Measurements from ENCODE around the gene TMEM163.

TMEM163 gene

DNA sequence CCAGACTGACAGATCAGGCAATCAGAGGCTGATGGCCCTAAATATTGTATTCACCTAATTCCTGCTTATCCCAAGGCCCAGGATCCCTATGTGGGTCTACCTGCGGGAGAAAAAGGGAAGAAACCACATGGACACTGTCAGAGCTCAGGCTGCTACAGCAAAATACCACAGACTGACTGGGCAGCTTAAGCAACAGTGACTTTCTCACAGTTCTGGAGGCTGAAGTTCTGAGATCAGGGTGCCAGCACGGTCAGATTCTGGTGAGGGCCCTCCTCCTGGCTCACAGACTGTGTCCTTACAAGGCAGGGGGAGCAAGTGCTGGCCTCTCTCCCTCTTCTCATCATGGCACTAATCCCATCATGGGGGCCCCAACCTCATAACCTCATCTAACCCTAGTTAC, 181.7 kb downstream of the TMEM163 start:
- TF ChIP-seq, protein P1, sequence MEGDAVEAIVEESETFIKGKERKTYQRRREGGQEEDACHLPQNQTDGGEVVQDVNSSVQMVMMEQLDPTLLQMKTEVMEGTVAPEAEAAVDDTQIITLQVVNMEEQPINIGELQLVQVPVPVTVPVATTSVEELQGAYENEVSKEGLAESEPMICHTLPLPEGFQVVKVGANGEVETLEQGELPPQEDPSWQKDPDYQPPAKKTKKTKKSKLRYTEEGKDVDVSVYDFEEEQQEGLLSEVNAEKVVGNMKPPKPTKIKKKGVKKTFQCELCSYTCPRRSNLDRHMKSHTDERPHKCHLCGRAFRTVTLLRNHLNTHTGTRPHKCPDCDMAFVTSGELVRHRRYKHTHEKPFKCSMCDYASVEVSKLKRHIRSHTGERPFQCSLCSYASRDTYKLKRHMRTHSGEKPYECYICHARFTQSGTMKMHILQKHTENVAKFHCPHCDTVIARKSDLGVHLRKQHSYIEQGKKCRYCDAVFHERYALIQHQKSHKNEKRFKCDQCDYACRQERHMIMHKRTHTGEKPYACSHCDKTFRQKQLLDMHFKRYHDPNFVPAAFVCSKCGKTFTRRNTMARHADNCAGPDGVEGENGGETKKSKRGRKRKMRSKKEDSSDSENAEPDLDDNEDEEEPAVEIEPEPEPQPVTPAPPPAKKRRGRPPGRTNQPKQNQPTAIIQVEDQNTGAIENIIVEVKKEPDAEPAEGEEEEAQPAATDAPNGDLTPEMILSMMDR (IDR thresholded peaks at IDR 0.05; ENCODE audit: low read depth, low read length): no peak
- DNase-seq (ENCODE audit: low read depth in 2 of 2): no peak
- H3K4me3 ChIP-seq (replicated peaks in 1 of 2; ENCODE audit: low read depth in 2 of 2, low read length in 2 of 2): no peak overlapping the region

DNA sequence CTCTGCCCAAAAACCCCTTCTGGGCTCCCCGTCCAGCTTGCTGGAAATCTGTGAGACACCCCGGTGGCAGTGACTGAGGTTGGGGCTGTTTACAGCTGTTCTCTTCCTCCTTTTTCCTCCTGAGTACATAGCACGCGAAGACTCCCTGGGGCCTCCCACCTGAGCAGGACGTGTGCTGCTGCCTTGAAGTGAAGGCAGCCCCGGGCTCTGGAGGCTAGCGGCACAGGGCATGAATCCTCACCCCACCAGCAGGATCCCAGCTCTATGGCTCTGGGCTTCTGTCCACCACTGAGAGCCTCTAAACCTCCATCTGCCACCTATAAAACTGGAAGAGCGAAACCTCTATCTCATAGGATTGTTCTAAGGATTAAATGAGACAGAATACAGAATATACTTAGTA, 182.5 kb downstream of the TMEM163 start:
- DNase-seq (ENCODE audit: low read depth in 2 of 2): no peak
- TF ChIP-seq, protein P1 (IDR thresholded peaks at IDR 0.05; ENCODE audit: low read depth, low read length): no peak
- no peak overlapping the region for H3K4me3 ChIP-seq (replicated peaks in 1 of 2; ENCODE audit: low read depth in 2 of 2, low read length in 2 of 2)

DNA sequence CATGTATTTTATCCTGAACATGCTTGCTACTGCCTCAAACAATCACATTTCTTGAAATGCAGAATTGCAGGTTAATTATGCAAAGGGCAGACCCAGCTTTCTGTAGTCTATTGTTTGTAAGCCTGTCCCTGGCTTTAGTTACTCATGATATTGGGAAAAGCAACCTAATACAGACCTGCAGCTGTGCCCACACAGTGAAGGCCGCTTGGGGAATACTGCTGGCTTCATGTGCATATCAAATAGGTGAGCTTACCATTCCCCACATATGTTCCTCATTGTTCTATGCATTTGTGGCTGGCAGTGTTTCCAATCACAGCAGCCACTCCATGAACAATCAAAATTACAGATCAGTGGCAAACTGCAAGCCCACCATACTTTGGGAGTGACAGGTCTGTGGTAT, 186.3 kb downstream of the TMEM163 start:
- no peak overlapping the region for H3K4me3 ChIP-seq (replicated peaks in 1 of 2; ENCODE audit: low read depth in 2 of 2, low read length in 2 of 2)
- TF ChIP-seq, protein P1 (IDR thresholded peaks at IDR 0.05; ENCODE audit: low read depth, low read length): no peak
- no peak for DNase-seq (ENCODE audit: low read depth in 2 of 2)

DNA sequence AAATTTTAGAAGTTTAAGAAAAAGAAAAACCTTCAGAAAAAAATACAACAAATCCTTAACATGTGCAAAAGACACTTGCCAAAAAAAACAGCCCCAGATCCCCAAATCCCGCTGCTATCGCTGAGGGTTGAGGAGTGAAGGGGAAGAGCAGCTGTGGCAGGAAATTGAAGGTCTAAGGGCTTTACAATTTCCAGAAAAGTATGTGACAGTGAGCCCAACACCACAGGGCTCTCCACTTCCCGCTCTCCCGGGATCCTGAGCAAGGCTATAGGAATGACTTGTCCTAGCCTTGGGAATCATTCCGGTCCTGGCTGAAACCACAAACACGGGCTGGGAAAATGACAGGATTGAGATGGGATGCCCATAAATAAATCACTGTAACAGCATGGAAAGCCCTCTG, 191.4 kb downstream of the TMEM163 start:
- TF ChIP-seq, protein P1 (IDR thresholded peaks at IDR 0.05; ENCODE audit: low read depth, low read length): no peak
- H3K4me3 ChIP-seq (replicated peaks in 1 of 2; ENCODE audit: low read depth in 2 of 2, low read length in 2 of 2): no peak overlapping the region
- DNase-seq (ENCODE audit: low read depth in 2 of 2): no peak

DNA sequence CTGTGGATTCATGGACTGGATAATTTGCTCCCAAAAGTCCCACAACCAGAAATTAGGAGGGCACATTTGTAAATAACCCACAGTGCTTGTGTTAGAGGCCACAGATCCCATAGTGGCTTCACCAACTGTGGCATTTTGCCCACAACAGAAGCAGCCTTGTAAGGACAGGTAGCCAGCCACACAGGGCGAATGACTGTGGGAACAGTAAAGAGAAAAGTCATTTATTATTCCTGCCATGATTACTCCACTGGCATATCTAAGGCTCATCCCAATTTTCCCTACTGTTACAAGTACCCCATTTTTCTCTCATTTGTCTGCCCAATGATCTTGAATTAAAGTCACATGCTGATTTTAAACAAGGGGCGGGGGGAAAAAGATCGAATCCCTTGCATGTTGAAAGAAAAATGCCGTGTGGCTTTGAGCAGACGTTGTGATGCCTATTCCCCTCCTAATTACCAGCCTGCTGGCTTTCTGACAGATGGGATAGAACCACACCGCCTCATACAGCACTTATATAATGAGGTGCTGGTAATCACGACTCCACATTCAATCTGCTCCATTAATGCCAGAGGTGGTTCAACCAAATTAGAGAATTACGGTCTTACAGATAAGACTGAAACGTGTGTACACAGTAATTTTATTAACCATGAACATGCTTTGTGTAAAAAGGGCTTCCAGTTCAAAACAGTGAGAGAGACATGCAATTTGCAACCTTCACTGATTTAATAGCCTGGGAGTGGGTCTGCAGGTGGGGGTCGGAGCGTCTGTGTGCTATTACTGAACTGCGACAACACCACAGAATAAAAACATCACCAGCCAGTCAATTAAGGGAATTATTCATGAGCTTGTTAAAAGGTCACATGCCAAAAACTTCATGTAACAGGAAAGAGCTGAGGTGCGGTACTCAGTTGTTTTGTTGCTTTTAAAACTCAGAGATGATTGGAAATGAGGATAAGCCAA, 196.0 kb downstream of the TMEM163 start:
- no peak overlapping the region for H3K4me3 ChIP-seq (replicated peaks in 1 of 2; ENCODE audit: low read depth in 2 of 2, low read length in 2 of 2)
- no peak for DNase-seq (ENCODE audit: low read depth in 2 of 2)
- TF ChIP-seq, protein P1 (IDR thresholded peaks at IDR 0.05; ENCODE audit: low read depth, low read length): no peak

DNA sequence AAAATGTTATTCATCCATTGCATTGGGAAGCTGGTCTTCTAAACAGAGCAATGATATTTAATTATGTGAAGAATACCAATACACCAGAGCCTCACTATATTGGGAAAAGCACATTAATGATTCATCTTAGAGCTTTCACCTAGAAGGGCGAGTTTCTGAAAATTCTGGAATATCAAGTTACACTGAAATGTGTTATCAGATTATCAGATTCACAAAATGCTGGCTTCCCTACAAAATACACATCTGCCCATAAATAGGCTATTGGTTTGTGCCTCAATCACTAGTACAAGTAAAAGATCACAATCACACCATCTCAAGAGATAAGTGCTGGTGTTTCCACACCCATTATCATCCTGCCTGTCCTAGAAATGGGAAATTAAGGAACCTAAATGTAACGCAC, 200.7 kb downstream of the TMEM163 start:
- TF ChIP-seq, protein P1 (IDR thresholded peaks at IDR 0.05; ENCODE audit: low read depth, low read length): no peak
- H3K4me3 ChIP-seq (replicated peaks in 1 of 2; ENCODE audit: low read depth in 2 of 2, low read length in 2 of 2): no peak overlapping the region
- DNase-seq (ENCODE audit: low read depth in 2 of 2): no peak
